Stimulated activated naive CD8-positive, alpha-beta T cell treated with anti-CD3 and anti-CD28 coated beads, Interleukin-15, Interleukin-2, amounts not matched to agents 100 ng/mL and 50 ng/mL, for 24 hours (primary cell): ENCODE results near the gene OR52A1.

Experiments used
- H3K27ac Mint-ChIP-seq: one replicate; pipeline ENCODE4 v1.8.0; 2021; ENCODE audit warnings: mild to moderate bottlenecking, mixed read lengths
- H3K27me3 Mint-ChIP-seq: one replicate; pipeline ENCODE4 v1.8.0; 2021; ENCODE audit warnings: mixed read lengths
- H3K36me3 Mint-ChIP-seq: one replicate; pipeline ENCODE4 v1.8.0; 2021; ENCODE audit warnings: low read depth, mixed read lengths
- H3K4me1 Mint-ChIP-seq: one replicate; pipeline ENCODE4 v1.8.0; 2021; ENCODE audit warnings: low read depth, mixed read lengths
- H3K4me3 Mint-ChIP-seq: one replicate; pipeline ENCODE4 v1.8.0; 2021; ENCODE audit warnings: mild to moderate bottlenecking, mixed read lengths
- H3K9me3 Mint-ChIP-seq: one replicate; pipeline ENCODE4 v1.8.0; 2021; ENCODE audit warnings: mixed read lengths

The OR52A1 gene

GRCh38 chr11:5107285-5107684 lies 47.3 kb downstream of the OR52A1 start:
- H3K4me3 Mint-ChIP-seq = no peak overlapping the region
- no peaks in the 10 kb centered on the region for H3K4me1 Mint-ChIP-seq
- no peaks in the 10 kb centered on the region for H3K9me3 Mint-ChIP-seq
- H3K27ac Mint-ChIP-seq = no peak overlapping the region
- peaks cover 4% of the 10 kb centered on the region for H3K27me3 Mint-ChIP-seq
- H3K36me3 Mint-ChIP-seq = no peaks in the 10 kb centered on the region

- Mint-ChIP-seq H3K36me3 (no peaks in the 10 kb centered on the region), H3K27me3 (peaks cover 7% of the 10 kb centered on the region), H3K4me1 (no peaks in the 10 kb centered on the region), H3K9me3 (no peaks in the 10 kb centered on the region), H3K27ac (no peak overlapping the region), H3K4me3 (no peak overlapping the region)
These were observed 51.5 kb downstream of the OR52A1 start for GRCh38 chr11:5103066-5103465.

- Mint-ChIP-seq H3K4me3 (no peak overlapping the region), H3K9me3 (no peaks in the 10 kb centered on the region), H3K27me3 (peaks cover 7% of the 10 kb centered on the region), H3K36me3 (no peaks in the 10 kb centered on the region), H3K27ac (no peak overlapping the region), H3K4me1 (no peaks in the 10 kb centered on the region)
These were observed 52.3 kb downstream of the OR52A1 start for GRCh38 chr11:5102246-5102645.

- no peak overlapping the region for H3K4me3 Mint-ChIP-seq
- H3K27me3 Mint-ChIP-seq = no peaks in the 10 kb centered on the region
- no peaks in the 10 kb centered on the region for H3K4me1 Mint-ChIP-seq
- no peaks in the 10 kb centered on the region for H3K36me3 Mint-ChIP-seq
- no peak overlapping the region for H3K27ac Mint-ChIP-seq
- H3K9me3 Mint-ChIP-seq = no peaks in the 10 kb centered on the region
These were observed 58.5 kb downstream of the OR52A1 start for GRCh38 chr11:5096011-5096410.
